ENCODE results near the gene MYOT. TPM values are rescaled to one million over a fixed set of nuclear protein-coding genes. Genes with fewer than 3 reads are reported as not detected.
A peak's percentile ranks its signal among the peaks of the same experiment; 100 is the strongest.

The MYOT gene
- total and polyA plus RNA-seq, 10 of the 15 experiments (the other 5 are each of a cell fraction or from before 2014, with no cell fraction given) = 0.15 to 1.5 (median 0.53) TPM; not detected in 5

- no peaks in the 10 kb centered on the region for H3K79me2 ChIP-seq (ENCODE audit: control insufficient read depth, insufficient read depth, low read length)
- ATAC-seq = peak; percentile 64
- BruUV-seq (replicated peaks) = no TSS peak
- TF ChIP-seq PKNOX1 (IDR thresholded peaks at IDR 0.05) (peak; percentile 77), PBX3 (IDR thresholded peaks at IDR 0.05; ENCODE audit: insufficient replicate concordance, low read depth, low read length) (peak; percentile 52), BCL3 (IDR thresholded peaks at IDR 0.05; ENCODE audit: borderline replicate concordance, insufficient read depth, low read depth, low read length, poor library complexity, severe bottlenecking) (no peak)
- intact Hi-C loops (cut with micrococcal nuclease; ENCODE audit: unreplicated experiment) (loop anchor here (1.0 to 2.0 kb wide), 2 partner anchors 32 to 105 kb away; partner anchors contain the start of gene PKD2L2), in situ Hi-C loops (cut with MboI) (no loop called here)
- POLR2A ChIA-PET = interaction anchor here (0.6 to 3.5 kb wide), 3 partner anchors 31 to 173 kb away, joined by 3 to 26 read pairs (median 4); partner anchors contain the start of gene PKD2L2
- peak overlapping the region; percentile 1 for H3K4me2 ChIP-seq (ENCODE audit: control insufficient read depth, insufficient read depth)
- no peaks in the 10 kb centered on the region for H3K36me3 ChIP-seq (ENCODE audit: control insufficient read depth in 2 of 2, insufficient read depth in 2 of 2, low read length in 1 of 2)
- RAD21 ChIA-PET (ENCODE audit: unreplicated experiment) = interaction anchor here (1.1 to 3.4 kb wide), 5 partner anchors 9 to 114 kb away, joined by 3 to 28 read pairs (median 6); partner anchors contain the start of gene PKD2L2
- DNase-seq (ENCODE audit: low read depth, low spot score) = no peak
- no peak overlapping the region for H3K4me3 ChIP-seq
- FAIRE-seq = peak; percentile 31
- peaks cover 9% of the 10 kb centered on the region for H3K9me3 ChIP-seq (replicated peaks; ENCODE audit: control insufficient read depth, insufficient read depth, low read length)
- SMC1A ChIA-PET (ENCODE audit: uncharacterized antibody, unreplicated experiment) = interaction anchor here (0.7 to 3.9 kb wide), 9 partner anchors 9 to 172 kb away, joined by 3 to 25 read pairs (median 3); partner anchors contain the start of gene PKD2L2
- peak overlapping the region; percentile 11 for H3K27ac ChIP-seq (ENCODE audit: control insufficient read depth, insufficient read depth)
- H4K20me1 ChIP-seq (ENCODE audit: control insufficient read depth, insufficient read depth) = no peaks in the 10 kb centered on the region
- no peak overlapping the region for H3K9ac ChIP-seq (ENCODE audit: control insufficient read depth, insufficient read depth, low read length)
- H3K27me3 ChIP-seq (replicated peaks in 1 of 2; ENCODE audit: control insufficient read depth in 2 of 2, insufficient read depth in 2 of 2, low read length in 1 of 2) = no peaks in the 10 kb centered on the region
- peak overlapping the region; percentile 20 for H2AFZ ChIP-seq (ENCODE audit: control insufficient read depth, low read depth, low read length)
- CTCF ChIA-PET = interaction anchor here (1.1 to 1.8 kb wide), 5 partner anchors 8 to 78 kb away, joined by 4 to 12 read pairs (median 5); partner anchors contain the start of gene PKD2L2
- H3K4me1 ChIP-seq (ENCODE audit: control insufficient read depth, insufficient read depth, low read length) = peaks cover 29% of the 10 kb centered on the region
- 40% methylated on average over 5 of the region's 5 CpGs for WGBS (ENCODE audit: insufficient coverage, insufficient replicate concordance, low lambda C conversion rate, missing lambda C conversion rate)
These were observed 10.5 kb upstream of the MYOT start for GRCh38 chr5:137856916-137857862.
